HepG2 (cell line): ENCODE data around the gene POU6F1. TPM values are rescaled to one million over a fixed set of nuclear protein-coding genes. Genes with fewer than 3 reads are reported as not detected.

ENCODE experiments used
- AHR ChIP-seq: IDR thresholded peaks from 2 replicates; pipeline ENCODE4 v1.6.1; 2018; ENCODE audit warnings: missing genetic modification reagents, missing compliant biosample characterization
- BORCS8-MEF2B ChIP-seq: sonication (generic); formaldehyde crosslinking; IDR thresholded peaks from 2 replicates; pipeline ENCODE4 v1.8.0; 2022; ENCODE audit warnings: mild to moderate bottlenecking, missing genetic modification reagents
- DNMT3B ChIP-seq: conservative IDR thresholded peaks from 2 replicates; pipeline ENCODE4 v1.6.1; 2016; ENCODE audit warnings: missing biosample characterization, control low read depth
- EED ChIP-seq: sonication (generic); formaldehyde crosslinking; IDR thresholded peaks from 2 replicates; pipeline ENCODE4 v1.5.0; 2020; ENCODE audit warnings: mild to moderate bottlenecking, missing genetic modification reagents
- ELF1 ChIP-seq: sonication (generic); formaldehyde crosslinking; IDR thresholded peaks from 2 replicates; pipeline ENCODE4 v1.4.0; 2020; ENCODE audit warnings: missing genetic modification reagents
- EP300 ChIP-seq, 3 experiments: sonication (generic) in 1 of 3; formaldehyde crosslinking in 1 of 3; IDR thresholded peaks; 2 replicates each; pipeline versions ENCODE4 v1.5.1 to v1.6.1; 2011 to 2020; ENCODE audit warnings: low read depth in 2 of 3, low read length in 2 of 3, borderline replicate concordance in 1 of 3, improper control_type of control experiment in 1 of 3, mild to moderate bottlenecking in 1 of 3, missing genetic modification reagents in 1 of 3, moderate library complexity in 1 of 3
- HOXA3 ChIP-seq: sonication (generic); formaldehyde crosslinking; IDR thresholded peaks from 2 replicates; pipeline ENCODE4 v1.5.0; 2020; ENCODE audit warnings: missing genetic modification reagents
- IRX3 ChIP-seq: sonication (generic); formaldehyde crosslinking; IDR thresholded peaks from 2 replicates; pipeline ENCODE4 v1.8.1; 2023; ENCODE audit warnings: mild to moderate bottlenecking, low read depth, missing genetic modification reagents, borderline replicate concordance
- JUND ChIP-seq: sonication (generic); formaldehyde crosslinking; IDR thresholded peaks from 2 replicates; pipeline ENCODE4 v1.8.0; 2022; ENCODE audit warnings: mild to moderate bottlenecking, missing genetic modification reagents
- KAT2B ChIP-seq: fragments of 150-350 bp; IDR thresholded peaks from 2 replicates; pipeline ENCODE4 v1.6.1; 2014; ENCODE audit warnings: low read depth, low read length, borderline replicate concordance
- MXD4 ChIP-seq: IDR thresholded peaks from 2 replicates; pipeline ENCODE4 v1.6.1; 2016; ENCODE audit warnings: mild to moderate bottlenecking, missing biosample characterization, missing genetic modification reagents
- MXI1 ChIP-seq: IDR thresholded peaks from 3 replicates; pipeline ENCODE4 v1.6.1; 2012; ENCODE audit warnings: low read depth, low read length, inconsistent platforms, borderline replicate concordance
- PHF5A ChIP-seq: IDR thresholded peaks from one replicate; pipeline ENCODE4 v1.6.1; 2018; ENCODE audit warnings: low read depth, missing genetic modification reagents; ENCODE audit not compliant: unreplicated experiment
- SAP130 ChIP-seq: IDR thresholded peaks from 2 replicates; pipeline ENCODE4 v1.6.1; 2016; ENCODE audit warnings: low read depth
- SIX4 ChIP-seq: sonication (generic); formaldehyde crosslinking; IDR thresholded peaks from 2 replicates; pipeline ENCODE4 v1.4.0; 2020; ENCODE audit warnings: missing genetic modification reagents
- ZMAT3 ChIP-seq: sonication (generic); formaldehyde crosslinking; conservative IDR thresholded peaks from 2 replicates; pipeline ENCODE4 v1.7.0; 2021; ENCODE audit warnings: missing genetic modification reagents
- ZNF160 ChIP-seq: sonication (generic); formaldehyde crosslinking; IDR thresholded peaks from 2 replicates; pipeline ENCODE4 v1.8.0; 2022; ENCODE audit warnings: mild to moderate bottlenecking, inconsistent platforms, missing genetic modification reagents
- ZNF225 ChIP-seq: sonication (generic); formaldehyde crosslinking; IDR thresholded peaks from 2 replicates; pipeline ENCODE4 v1.4.0; 2020; ENCODE audit warnings: mild to moderate bottlenecking, missing genetic modification reagents
- ZNF556 ChIP-seq: sonication (generic); formaldehyde crosslinking; IDR thresholded peaks from 2 replicates; pipeline ENCODE4 v1.4.0; 2020; ENCODE audit warnings: mild to moderate bottlenecking, missing genetic modification reagents, borderline replicate concordance
- ZNF7 ChIP-seq: IDR thresholded peaks from 2 replicates; pipeline ENCODE4 v1.6.1; 2016; ENCODE audit warnings: missing biosample characterization, missing genetic modification reagents
- ZNF780A ChIP-seq: sonication (generic); formaldehyde crosslinking; IDR thresholded peaks from 2 replicates; pipeline ENCODE4 v1.8.0; 2022; ENCODE audit warnings: mild to moderate bottlenecking, missing genetic modification reagents, moderate library complexity
- ZNF891 ChIP-seq: sonication (generic); formaldehyde crosslinking; IDR thresholded peaks from 2 replicates; pipeline ENCODE4 v1.5.0; 2020; ENCODE audit warnings: mild to moderate bottlenecking, missing genetic modification reagents
- polyA plus RNA-seq, 8 experiments: library from polyadenylated mRNA; depleted of rRNA in 3 of 8; stranded (reverse) in 7 of 8; unstranded in 1 of 8; fragments of >200 nt; fragmentation: Illumina TruSeq in 4 of 8; extraction: Trizol in 4 of 8; gene quantifications; 2 replicates each; pipeline versions ENCODE4 v1.2.1 to v1.2.3, GENCODE V29; 2011 to 2016; ENCODE audit warnings: low read depth in 4 of 8, missing spikeins in 1 of 8, mixed read lengths in 1 of 8; ENCODE audit not compliant: insufficient read depth in 1 of 8
- total RNA-seq, 5 experiments: library from RNA; depleted of rRNA; stranded (reverse); fragments of >200 nt; fragmentation: Illumina TruSeq; extraction: Trizol; gene quantifications; 2 replicates each; pipeline ENCODE4 v1.2.3, GENCODE V29; 2016; ENCODE audit warnings: low read depth in 1 of 5
- TF ChIP-seq, protein P1 (sequence below): sonication (generic); formaldehyde crosslinking; IDR thresholded peaks from 2 replicates; pipeline ENCODE4 v1.5.0; 2020; ENCODE audit warnings: mild to moderate bottlenecking, missing genetic modification reagents
- TF ChIP-seq, protein P2 (sequence below): sonication (generic); formaldehyde crosslinking; IDR thresholded peaks from 2 replicates; pipeline ENCODE4 v1.8.1; 2023; ENCODE audit warnings: mild to moderate bottlenecking, missing genetic modification reagents
- TF ChIP-seq, protein P3 (sequence below): sonication (generic); formaldehyde crosslinking; IDR thresholded peaks from 2 replicates; pipeline ENCODE4 v1.5.0; 2020; ENCODE audit warnings: missing genetic modification reagents

The POU6F1 gene
- total and polyA plus RNA-seq, 2 of the 13 experiments (the other 11 are each of a cell fraction or from before 2014, with no cell fraction given) = 0.48 to 0.51 TPM

DNA sequence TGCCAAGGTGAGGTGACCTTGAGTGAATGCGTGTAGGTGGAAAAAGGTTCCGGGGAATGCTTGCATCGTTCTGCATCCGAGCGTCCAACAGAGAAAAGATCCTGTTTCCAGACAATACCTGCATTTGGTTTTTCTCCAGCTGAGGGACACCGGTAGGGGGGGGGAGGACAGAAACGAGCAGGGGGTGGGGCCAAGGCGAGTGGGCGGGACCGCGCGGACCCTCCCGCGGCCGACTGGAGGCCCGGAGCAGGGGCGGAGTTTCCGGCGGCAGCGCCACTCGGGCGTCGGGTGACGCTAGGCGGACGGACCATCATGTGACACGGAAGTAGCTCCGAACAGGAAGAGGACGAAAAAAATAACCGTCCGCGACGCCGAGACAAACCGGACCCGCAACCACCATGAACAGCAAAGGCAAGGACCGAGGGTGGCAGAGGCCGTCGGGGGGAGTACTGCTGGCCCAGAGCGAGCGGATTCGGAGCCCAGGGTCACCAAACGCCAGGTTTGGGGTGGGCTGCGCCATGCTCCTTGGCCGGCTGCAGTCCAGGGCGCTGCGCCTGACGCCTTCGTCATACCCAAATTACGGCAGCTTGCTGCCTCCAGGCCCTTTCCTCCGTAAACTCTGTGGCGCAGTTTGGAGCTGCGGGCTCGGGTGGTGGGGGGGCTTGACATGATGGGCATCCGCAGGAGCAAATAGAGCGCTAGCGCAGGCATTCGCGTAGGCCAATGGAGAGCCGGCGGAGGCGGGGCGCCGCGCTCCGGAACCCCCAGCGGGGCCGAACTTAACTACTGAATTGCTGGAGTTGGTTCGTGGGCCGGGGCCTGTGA lies 20.9 kb upstream of the POU6F1 start, which contains the start of gene DAZAP2 (continued):
- TF ChIP-seq SAP130 (CRISPR knock-in tag) (peak; percentile 95), ELF1 (peak; percentile 97), ZMAT3 (0 out of 2 replicates have a peak, but pooled peaks have one; percentile 43), AHR (0 out of 2 replicates have a peak, but pooled peaks have one; percentile 18), ZNF780A (CRISPR knock-in tag) (no peak), EED (CRISPR knock-in tag) (peak; percentile 63; the same call in 1 of the 2 replicates), ZNF225 (CRISPR knock-in tag) (no peak), MXI1 (peak; percentile 37; the same call in 1 of the 3 replicates), SIX4 (CRISPR knock-in tag) (no peak), BORCS8-MEF2B (CRISPR knock-in tag) (peak; percentile 22; the same call in 1 of the 2 replicates), PHF5A (CRISPR knock-in tag) (no peak), ZNF160 (CRISPR knock-in tag) (peak; percentile 35; the same call in 1 of the 2 replicates), ZNF891 (CRISPR knock-in tag) (no peak), KAT2B (no peak), MXD4 (CRISPR knock-in tag) (peak; percentile 83; the same call in 1 of the 2 replicates), JUND (no peak), ZNF7 (no peak), IRX3 (no peak), EP300 (IDR thresholded peaks at IDR 0.05; ENCODE audit: low read depth in 2 of 2, low read length in 2 of 2) (no peak), EP300 (CRISPR knock-in tag; IDR thresholded peaks at IDR 0.05; ENCODE audit: borderline replicate concordance) (no peak), DNMT3B (no peak), HOXA3 (peak; percentile 79), ZNF556 (CRISPR knock-in tag) (no peak)
- TF ChIP-seq, protein P1, sequence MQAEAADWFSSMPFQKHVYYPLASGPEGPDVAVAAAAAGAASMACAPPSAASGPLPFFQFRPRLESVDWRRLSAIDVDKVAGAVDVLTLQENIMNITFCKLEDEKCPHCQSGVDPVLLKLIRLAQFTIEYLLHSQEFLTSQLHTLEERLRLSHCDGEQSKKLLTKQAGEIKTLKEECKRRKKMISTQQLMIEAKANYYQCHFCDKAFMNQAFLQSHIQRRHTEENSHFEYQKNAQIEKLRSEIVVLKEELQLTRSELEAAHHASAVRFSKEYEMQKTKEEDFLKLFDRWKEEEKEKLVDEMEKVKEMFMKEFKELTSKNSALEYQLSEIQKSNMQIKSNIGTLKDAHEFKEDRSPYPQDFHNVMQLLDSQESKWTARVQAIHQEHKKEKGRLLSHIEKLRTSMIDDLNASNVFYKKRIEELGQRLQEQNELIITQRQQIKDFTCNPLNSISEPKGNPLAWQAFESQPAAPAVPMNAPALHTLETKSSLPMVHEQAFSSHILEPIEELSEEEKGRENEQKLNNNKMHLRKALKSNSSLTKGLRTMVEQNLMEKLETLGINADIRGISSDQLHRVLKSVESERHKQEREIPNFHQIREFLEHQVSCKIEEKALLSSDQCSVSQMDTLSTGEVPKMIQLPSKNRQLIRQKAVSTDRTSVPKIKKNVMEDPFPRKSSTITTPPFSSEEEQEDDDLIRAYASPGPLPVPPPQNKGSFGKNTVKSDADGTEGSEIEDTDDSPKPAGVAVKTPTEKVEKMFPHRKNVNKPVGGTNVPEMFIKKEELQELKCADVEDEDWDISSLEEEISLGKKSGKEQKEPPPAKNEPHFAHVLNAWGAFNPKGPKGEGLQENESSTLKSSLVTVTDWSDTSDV (CRISPR knock-in tag) = no peak
- TF ChIP-seq, protein P2, sequence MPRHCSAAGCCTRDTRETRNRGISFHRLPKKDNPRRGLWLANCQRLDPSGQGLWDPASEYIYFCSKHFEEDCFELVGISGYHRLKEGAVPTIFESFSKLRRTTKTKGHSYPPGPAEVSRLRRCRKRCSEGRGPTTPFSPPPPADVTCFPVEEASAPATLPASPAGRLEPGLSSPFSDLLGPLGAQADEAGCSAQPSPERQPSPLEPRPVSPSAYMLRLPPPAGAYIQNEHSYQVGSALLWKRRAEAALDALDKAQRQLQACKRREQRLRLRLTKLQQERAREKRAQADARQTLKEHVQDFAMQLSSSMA (CRISPR knock-in tag) = no peak
- TF ChIP-seq, protein P3, sequence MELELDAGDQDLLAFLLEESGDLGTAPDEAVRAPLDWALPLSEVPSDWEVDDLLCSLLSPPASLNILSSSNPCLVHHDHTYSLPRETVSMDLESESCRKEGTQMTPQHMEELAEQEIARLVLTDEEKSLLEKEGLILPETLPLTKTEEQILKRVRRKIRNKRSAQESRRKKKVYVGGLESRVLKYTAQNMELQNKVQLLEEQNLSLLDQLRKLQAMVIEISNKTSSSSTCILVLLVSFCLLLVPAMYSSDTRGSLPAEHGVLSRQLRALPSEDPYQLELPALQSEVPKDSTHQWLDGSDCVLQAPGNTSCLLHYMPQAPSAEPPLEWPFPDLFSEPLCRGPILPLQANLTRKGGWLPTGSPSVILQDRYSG = no peak
